Putamen (tissue), 1 donor: ENCODE data around the gene SERP2.

Experiments used
- DNase-seq: peaks from one replicate; pipeline ENCODE4 v3.0.0-alpha.2; 2016; ENCODE audit warnings: low spot score

Gene SERP2

DNA sequence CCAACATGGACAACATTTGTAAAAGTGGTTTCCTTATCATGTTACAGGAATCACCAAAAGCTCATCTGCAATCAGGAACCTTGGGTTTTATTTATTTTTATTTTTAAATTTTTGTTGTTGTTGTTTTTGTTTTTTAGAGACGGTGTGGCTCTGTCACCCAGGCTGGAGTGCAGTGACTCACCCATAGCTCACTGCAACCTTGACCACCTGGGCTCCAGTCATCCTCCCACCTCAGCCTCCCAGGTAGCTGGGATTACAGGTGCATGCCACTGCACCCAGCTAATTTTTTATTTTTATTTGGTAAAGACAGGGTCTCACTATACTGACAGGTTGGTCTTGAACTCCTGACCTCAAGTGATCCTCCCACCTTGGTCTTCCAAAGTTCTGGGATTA, 13.6 kb upstream of the SERP2 start:
- no peak for DNase-seq

DNA sequence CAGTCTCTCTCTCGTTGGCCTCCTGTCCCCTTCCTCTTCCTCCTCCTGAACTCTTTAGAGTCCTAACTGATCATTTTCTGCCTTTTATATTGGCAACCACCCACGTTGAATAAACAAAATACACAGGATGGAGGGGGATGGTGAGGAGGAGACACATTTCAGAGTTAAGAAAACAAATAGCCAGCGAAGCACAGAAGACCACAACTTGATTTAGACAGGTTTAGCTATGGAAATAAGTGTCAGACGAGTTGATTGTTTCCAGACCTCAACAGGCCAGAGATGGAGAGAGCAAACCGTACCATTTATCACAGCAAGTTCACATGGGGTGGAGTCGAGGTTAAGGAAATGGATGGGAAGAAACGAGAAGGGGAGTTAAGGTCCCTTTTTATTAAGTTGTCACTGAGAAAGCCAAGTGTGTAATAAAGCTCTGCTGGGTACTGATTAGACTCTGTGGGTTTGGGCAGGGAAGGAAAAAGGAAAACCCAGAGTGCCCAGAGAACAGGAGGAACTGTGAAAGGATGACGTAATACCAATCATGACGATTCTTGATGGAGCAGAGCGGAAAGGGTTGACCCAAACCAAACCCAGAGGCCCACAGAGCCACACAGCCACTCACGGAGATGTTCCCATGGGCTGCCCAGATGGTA, 11.1 kb upstream of the SERP2 start:
- no peak for DNase-seq

DNA sequence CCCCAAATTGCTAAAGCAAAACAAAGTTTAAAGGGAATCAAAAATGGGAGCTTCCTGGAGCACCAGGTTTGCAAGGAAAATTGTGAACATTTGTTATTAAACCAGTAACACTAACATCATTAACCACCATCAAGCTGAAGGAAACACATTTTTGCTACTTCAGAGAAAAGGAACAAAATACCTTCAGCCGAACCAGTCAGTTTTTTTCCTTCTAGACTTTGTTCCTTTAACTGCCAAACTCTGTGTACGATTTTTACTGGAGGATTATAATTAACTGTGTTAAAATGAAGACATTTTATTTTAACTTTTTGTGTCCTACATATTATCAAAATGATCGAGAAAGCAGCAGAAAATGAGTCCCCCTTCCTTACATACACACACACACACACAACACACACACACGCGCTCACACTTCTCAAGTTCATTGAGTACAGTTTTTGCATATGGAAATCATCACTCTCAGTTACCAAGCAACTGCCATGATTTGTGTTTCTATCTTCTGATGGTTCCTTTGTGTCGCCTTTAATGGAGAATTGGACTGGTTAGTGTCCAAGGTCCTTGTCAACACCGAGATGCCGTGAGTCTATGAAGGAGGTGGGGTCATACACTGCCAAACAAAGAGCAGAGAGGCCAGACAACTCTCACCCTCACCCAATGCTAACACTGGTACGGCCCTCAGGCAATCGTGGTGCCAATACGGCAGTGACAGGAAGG, 9.8 kb upstream of the SERP2 start:
- DNase-seq, result no peak

DNA sequence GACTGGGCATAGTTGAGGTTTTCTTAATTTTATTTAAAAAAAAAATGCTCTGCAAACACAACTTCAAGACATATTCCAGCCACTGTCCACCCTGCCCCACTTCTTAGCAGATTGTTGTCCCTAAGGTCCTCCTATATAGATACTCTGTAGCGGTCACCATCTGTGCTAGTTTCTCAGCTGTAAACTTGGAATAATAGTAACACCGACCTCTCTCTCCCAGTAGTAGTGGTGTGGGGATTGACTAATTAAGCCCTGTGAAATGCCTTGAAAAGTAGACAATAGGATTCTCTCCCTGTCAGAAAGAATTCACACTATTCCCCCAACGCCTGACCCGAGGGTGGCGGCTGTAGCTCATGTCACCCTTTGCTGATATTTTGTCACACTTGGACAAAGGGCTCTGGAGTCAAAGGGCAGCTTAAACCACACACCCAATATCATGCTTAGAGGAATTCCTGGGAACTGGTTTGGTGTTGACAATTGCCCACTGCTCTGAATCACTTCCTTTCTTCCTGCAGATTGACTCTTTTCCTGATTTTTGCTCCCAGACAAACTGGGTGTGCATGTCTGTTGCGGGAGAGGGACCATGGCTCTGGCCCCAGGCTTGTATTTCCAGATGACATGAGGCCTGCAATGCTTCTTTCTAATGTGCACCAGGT, 9.2 kb upstream of the SERP2 start:
- no peak for DNase-seq

DNA sequence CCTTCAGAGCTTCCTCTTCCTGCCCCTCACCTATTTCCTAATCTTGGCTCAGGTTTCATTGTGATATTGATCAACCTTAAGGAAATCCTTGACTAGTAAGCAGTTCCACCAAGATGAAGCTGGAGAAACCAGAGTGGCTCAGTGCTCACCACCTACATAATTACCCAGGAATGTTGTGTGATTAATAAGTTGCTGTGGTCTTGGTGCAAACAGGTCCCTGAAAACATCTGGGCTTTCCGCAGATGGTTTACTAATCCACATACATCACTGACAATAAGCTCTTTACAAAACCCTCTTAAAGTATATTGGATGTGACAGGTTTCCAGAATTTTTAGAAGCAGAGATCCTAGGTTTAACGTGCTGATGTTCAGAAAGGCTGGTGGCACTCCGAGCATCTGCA, 8.6 kb upstream of the SERP2 start:
- no peak for DNase-seq

DNA sequence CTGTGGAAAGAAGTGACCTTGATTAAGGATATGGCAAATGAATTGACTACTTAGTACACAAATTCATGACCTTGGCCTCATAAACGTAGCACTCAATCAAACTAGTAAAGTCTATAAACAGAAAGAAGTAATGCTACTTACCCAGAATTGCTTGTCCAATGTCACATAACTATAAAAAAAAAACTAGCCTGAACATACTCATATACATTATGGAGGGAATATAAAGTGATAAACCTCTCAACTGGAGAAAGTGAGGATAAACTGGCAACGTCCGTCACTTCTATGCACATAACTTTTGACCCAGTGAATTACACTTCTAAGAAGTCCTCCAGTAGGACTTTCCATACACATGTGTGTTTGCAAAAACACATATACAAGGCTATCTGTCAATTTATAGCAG, 7.7 kb upstream of the SERP2 start:
- no peak for DNase-seq

DNA sequence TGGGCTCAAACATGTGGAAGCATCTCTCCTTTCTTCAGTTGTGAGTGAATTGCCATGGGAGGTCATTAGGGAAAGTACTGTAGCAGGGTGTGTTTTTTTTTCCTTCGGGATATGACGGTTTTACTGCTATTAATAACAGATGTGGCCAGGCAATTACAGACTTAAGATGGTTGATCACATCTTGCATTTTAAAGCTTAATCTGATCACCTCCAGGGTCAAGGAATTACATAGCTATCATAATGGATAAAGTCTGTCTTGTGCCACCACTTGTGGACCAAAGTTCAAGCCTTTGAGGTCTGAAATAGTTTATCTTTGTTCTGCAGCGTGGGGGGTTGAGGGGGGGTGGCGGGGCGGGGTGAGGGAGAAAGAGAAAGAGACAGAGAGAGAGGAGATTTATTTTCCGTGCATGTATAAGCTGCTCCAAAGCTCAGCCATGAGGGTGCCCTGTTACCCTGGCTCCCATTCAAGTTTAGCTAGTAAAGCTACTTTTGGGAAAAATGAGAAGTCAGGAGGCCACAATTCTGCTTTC, 5.5 kb upstream of the SERP2 start:
- no peak for DNase-seq

DNA sequence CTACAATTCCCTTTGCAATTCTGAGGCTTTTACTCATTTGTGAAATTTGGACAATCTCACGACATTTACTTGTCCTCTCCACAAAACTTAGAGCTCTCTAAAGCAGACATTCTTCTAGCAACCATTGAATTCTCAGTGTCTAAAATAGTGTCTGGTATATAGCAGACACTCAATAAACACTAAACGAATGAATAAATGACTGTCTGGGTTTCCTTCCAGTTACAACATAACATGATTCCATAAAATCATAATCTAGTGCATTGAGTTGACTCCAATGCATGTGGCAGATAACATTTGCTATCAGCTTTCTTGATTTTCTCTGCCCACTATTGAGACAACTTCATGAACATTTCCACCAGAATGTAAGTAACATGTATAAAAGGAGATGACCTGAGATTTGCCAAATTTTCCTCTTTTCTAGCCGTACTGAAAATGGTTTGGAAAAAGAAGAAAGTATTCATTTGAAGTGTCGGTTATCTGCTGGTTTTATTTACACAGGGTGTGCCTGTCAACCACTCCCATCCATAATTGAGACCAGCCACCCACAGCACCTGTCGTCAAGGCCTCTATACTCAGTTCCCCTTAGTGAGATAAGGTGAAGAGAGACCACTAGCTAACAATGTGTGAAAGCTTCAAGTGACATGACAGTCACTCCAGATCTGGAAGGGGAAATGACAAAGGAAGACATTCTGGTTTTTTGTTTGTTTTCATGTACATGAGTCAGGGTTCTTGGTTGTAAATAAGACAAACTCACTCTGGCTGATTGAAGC, 4.8 kb upstream of the SERP2 start:
- DNase-seq, result no peak

DNA sequence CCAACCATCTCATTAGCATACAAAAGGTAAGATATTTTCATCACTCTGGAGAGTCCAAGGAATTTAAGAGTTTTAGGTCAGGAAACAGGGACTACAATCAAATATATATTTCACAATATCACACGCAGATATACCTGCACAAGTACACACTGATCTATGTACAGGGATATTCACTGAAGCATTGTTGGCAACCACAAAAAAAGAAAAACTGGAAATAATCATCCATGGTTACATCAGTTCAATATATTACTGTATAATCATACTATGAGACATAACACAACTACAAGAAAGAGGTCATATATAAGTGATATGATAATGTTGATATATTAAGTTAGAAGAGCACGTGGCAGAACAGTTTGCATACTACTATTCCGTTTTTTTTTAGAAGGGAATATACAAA, 2.2 kb upstream of the SERP2 start:
- DNase-seq, result no peak

DNA sequence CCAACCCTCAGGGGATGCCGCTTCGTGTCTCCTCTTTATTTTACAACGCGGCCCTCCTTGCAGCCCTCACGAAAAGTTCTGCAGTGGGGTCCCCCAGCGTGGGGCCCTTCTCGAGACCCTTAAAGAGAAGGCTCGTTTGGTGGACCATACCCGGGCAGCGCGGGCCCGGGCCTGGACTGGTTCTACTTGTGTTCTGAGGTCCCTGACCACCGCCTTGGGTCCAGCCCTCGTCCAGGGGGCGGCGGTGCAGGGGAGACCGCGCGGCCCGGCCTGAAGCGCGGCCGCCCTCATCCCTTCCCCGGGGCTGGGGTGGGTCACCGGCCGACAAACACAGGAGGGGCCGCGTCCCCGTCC, 400 bp upstream of the SERP2 start:
- no peak for DNase-seq

DNA sequence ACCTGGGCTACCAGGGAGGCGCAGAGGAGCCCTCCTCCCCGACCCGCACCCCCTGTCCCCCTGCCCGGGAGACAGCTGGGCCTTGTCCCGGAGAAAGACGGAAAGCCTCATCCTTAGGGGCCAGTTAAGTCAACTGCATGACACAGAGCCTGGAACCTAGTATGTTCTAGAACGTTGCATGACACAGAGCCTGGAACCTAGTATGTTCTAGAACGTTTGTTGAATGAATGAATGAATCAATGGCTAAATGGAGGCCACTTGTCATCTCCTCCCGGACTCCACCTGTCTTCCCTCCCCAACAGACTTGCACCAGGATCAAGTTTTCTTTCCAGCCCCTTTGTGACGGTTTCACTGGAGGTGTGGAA, 706 bp downstream of the SERP2 start:
- DNase-seq, result peak; percentile 15

DNA sequence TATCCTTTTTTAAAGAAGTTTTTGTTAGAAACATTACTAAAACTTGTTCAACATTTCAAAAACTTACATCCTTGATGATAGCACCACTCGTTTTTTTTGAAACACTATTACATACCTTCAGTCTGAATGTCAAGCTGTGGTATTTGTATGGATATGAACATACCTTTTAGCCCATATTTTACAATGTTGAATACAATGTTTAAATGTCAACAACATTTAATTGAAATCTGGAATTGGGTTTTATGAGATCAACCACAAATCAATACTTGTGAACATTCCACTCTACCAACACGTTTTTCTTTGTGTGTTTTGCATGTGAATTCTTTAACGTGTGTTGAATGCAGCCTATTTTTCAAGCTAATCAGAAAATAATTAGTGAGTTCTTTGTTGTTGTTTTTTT, 4.7 kb downstream of the SERP2 start:
- no peak for DNase-seq

DNA sequence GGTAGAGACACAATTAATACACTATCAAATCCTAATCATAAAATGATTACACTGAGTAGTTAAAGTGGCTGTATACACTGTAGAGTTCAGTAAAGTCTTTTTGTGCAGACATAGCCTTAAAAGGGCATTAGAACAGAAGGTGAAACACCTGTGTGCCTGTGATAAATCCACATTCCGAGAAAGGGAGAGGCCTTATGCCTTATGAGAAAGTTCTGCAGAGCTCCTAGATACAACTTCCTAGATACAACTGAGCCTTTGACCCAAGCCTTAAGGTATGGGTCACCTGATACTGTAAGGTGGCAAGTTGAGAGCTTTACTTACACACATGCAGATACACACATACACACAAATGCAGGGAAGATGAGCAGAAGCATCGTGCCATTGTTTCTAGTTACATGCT, 6.3 kb downstream of the SERP2 start:
- DNase-seq, result no peak

DNA sequence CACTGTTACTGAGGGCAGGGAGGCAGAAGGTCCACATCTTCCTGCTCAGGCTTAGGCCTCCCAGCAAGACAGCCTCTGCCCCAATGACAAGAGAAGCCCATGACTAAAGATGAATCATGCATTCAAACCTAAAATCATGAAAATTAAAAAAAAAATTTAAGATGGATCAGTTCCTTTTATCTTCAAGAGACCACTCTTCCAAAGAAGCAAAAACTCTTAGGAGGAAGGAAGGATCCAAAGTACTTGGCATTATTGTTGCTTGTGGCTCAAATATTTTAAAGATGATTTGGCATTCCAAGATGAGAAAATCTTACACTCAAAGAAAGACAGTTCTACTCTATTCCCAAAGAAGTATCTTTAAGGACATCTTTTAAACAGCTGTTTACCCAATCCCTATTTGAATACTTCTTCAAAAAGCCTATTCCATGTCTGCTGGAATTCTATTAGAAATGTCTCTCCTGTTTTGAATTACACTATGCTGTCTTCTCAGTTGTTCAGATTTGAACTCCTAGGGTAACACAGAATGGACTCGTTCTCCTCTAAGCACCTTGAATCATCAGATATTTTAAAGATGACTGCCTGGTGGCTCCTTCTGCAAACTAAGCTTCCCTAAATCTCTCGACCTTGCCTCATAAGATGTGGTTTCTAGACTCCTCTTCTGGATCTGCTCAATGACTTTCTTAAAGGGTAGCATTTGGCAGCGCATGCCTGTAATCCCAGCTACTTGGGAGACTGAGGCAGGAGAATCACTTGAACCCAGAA, 7.0 kb downstream of the SERP2 start:
- no peak for DNase-seq

DNA sequence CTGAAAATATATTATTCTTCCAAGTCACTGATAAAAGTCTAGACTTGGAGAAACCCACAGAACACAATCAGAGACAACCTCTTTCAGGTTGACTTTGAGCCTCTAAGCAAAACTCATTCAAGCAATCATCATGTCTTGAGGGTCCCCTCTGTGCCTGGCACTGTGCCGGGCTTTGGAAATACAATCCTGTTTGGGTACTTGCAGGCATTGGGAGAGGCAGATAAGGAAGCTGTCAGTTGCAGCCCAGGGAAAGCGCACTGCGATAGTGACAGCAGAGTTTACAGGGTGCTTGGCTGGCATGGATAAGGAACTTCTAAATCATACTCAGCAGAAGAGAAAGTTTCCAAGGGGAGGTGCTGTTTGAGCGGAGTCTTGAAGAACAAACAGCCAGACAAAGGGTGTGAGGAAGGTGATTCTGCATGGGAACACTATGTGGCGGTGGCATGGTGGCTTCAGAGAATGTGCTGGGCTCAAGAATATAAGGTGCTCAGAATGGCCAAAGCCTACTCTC, 9.1 kb downstream of the SERP2 start:
- no peak for DNase-seq

DNA sequence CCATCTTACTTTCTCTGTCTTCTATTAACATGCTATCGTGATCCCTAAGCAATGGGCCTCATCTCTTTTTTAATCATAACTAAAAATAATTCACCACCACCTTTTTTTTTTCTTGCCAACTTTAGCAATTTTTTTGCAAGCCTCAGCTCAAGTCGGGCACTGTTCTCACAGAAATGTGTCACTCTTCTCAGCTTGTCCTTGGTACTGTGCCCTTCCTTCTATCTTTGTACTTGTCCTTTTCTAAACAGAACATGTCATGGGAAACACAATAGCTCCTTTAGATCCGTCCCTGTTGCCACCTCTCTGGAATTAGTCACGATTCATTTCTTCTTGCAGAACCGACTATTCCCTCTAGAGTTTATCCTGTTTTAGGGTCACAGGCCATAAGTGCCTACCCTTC, 10.3 kb downstream of the SERP2 start:
- DNase-seq, result no peak

DNA sequence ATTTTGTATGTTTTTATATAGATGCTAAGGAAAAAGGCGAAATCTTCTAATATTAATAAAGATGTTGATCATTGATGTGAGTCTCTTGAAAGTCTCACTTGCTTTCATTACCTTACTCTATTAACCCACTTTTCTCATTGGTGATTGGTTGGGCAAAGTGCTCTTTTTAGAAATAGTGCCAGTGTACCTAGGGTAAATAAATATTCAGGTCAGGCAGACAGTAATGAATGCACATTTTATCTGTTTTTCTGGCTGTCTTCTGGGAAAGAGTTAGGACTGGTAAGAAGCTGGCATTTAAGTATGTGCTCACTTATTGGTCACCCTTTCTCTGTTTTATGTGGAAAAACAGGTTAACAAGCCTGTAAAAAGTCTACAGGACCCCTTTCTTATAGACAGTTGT, 11.2 kb downstream of the SERP2 start:
- no peak for DNase-seq

DNA sequence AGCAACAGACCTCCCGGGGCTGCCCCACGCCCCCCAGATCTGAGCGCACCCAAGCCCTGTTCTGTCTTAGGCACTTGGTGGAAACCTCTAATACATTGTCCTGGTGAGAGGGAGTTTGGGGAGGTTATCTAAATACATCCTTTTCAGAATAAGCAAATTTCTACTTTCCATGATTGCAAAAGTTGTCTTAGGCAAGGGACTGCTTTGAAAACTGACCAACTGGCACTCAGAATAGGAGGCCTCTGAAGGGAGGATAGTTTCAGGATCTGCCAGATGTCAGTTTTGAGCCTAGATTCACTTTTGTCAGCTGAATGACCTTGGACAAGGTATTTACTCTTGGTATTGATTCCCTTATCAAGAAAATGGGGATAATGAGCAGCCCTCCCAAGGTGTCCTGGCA, 11.8 kb downstream of the SERP2 start:
- DNase-seq, result no peak

DNA sequence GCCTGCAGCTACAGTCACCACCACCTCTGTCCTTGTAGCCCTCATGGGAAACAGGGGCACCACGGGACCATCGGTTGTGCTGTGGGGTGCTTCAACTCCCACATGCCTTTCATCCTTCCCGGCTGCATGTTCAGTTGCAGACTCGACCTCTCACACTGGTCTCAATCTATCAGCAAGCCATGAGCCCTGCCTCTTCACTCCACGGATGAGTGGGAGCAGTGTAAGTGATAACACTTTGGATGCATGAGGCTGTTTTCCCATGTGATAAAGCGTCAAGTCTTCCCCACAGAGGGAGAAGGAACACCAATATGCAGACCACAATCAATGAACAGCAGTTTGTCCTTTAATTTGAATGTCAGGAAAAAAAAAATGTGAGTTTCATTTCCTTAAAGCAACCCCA, 12.2 kb downstream of the SERP2 start:
- no peak for DNase-seq

DNA sequence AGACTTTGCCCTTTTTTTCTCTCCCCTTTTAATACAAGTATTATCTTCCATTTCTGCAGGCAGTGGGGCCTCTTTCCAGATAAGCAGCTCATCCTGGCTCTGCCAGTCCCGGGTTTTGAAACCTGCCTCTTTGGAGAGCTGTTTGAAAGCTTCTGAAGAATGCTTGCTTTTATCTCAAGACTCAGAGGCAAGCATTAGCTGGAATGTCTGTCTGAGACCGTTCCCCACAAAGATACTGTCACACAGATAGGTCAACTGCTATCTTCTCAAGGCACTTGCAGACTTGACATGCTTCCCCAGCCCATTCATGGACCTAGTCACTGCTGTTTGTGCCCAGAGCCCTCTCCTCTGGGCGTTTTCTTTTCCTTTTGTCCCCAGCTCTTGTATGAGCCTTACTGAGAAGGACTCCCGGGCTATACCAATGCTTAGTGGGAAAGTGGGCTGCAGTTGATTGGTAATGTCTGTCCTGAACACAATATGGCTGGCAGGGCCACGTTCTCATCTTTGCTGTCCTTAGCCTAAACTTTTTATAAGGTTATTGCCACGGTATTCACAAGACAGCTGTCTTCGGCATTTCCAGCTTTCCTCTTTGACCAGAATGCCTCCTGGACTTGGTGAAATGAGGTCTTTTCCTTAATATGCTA, 13.4 kb downstream of the SERP2 start:
- no peak for DNase-seq

DNA sequence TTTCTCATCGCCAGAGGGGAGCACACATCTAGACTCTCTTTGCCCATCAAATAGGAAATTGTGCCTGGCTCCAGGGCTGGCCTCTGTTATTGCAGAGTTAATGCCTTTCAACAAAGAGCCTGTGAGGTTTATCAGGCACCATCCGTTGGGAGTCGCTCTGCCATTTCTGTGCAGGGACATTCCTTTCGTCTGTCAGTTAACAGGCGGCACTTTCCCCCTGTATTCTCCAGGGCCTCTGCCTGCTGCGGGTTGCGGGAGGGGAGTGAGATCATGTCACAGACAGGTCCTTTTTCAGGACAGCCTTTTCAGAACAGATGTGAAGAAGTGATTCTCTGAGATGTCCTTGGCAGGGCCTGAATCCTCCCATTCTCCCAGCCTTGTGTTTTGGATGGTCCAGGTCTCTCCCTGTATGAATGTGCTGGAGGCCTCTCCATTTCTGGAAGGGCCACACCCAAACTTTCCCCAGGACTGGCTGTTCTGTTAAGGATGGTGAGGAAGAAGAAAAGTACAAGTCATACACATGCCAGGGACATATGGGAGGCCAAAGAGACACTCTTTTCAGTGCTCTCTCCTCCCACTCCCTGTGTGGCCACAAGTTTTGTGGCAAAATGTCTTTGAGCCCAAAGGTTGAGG, 14.9 kb downstream of the SERP2 start:
- no peak for DNase-seq
